ENCODE measurements around the gene SMTNL1. TPM values are rescaled to one million over a fixed set of nuclear protein-coding genes. Genes with fewer than 3 reads are reported as not detected.

Gene SMTNL1
- total RNA-seq, 1 donor from 2014 or later: not detected

DNA sequence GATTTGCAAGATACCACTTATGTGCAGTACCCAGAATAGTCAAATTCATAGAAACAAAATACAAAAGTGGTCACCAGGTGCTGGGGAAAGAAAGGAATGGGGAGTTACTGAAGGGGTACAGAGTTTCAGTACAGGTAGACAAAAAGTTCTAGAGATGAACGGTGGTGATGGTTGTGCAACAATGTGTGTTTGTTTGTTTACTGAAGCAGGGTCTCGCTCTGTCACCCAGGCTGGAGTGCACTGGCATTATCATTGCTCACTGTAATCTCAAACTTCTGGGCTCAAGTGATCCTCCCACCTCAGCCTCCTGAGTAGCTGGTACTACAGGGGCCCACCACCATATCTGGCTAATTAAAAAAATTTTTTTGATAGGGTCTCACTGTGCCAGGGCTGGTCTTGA is 18.0 kb downstream of the SMTNL1 start:
- Histone ChIP-seq H3K4me3 (no peak overlapping the region), H3K9me3 (replicated peaks) (no peaks in the 10 kb centered on the region), H3K27me3 (ENCODE audit: low read depth) (no peaks in the 10 kb centered on the region), H3K27ac (replicated peaks) (no peak overlapping the region), H3K4me1 (no peaks in the 10 kb centered on the region), H3K36me3 (peaks cover 87% of the 10 kb centered on the region)
- TF ChIP-seq, protein P1, sequence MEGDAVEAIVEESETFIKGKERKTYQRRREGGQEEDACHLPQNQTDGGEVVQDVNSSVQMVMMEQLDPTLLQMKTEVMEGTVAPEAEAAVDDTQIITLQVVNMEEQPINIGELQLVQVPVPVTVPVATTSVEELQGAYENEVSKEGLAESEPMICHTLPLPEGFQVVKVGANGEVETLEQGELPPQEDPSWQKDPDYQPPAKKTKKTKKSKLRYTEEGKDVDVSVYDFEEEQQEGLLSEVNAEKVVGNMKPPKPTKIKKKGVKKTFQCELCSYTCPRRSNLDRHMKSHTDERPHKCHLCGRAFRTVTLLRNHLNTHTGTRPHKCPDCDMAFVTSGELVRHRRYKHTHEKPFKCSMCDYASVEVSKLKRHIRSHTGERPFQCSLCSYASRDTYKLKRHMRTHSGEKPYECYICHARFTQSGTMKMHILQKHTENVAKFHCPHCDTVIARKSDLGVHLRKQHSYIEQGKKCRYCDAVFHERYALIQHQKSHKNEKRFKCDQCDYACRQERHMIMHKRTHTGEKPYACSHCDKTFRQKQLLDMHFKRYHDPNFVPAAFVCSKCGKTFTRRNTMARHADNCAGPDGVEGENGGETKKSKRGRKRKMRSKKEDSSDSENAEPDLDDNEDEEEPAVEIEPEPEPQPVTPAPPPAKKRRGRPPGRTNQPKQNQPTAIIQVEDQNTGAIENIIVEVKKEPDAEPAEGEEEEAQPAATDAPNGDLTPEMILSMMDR (IDR thresholded peaks at IDR 0.05; ENCODE audit: borderline replicate concordance): no peak
- intact Hi-C loops (cut with micrococcal nuclease): no loop called here
- no peak for DNase-seq

DNA sequence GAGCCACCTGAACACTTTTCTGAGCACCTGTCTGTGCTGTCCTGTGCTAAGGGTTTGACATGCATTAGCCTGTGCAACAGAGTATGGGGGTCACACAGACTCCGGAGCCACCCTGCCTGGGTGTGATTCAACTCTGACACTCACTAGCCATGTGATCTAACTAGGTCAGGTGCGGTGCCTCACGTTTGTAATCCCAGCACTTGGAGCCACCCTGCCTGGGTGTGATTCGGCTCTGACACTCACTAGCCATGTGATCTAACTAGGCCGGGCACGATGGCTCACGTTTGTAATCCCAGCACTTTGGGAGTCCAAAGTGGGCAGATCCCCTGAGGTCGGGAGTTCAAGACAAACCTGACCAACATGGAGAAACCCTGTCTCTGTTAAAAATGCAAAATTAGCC is 18.6 kb downstream of the SMTNL1 start:
- intact Hi-C loops (cut with micrococcal nuclease): no loop called here

DNA sequence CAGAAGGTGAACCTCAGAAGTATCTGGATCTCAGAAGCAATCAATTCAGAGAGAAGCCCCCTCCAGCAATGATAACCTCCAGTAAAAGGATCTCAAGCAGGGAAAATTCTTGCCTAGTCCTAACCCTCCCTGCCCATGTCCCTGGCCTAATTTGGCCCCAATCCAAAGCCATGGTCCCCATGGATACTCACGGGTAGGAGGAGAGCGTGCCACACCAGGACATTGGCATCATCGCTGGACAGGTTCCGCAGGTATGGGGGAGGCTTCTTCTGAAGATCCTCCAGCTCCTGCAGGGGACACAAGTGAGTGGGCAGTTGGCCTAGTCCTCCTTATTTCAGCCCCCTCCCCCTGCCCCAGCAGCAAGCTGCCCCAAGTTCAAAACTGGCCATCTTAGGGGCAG is 22.8 kb downstream of the SMTNL1 start:
- H3K27ac ChIP-seq (replicated peaks): no peak overlapping the region
- no peak for DNase-seq
- peaks cover 4% of the 10 kb centered on the region for H3K4me1 ChIP-seq
- H3K27me3 ChIP-seq (ENCODE audit: low read depth): no peaks in the 10 kb centered on the region
- H3K4me3 ChIP-seq: no peak overlapping the region
- intact Hi-C loops (cut with micrococcal nuclease): no loop called here
- H3K9me3 ChIP-seq (replicated peaks): no peaks in the 10 kb centered on the region
- peaks cover 44% of the 10 kb centered on the region for H3K36me3 ChIP-seq
- TF ChIP-seq, protein P1 (IDR thresholded peaks at IDR 0.05; ENCODE audit: borderline replicate concordance): no peak

More for the DNA sequence above, 18.6 kb downstream of the SMTNL1 start:
- Histone ChIP-seq H3K27ac (replicated peaks) (no peak overlapping the region), H3K9me3 (replicated peaks) (no peaks in the 10 kb centered on the region), H3K4me3 (no peak overlapping the region), H3K27me3 (ENCODE audit: low read depth) (no peaks in the 10 kb centered on the region), H3K36me3 (peaks cover 80% of the 10 kb centered on the region), H3K4me1 (no peaks in the 10 kb centered on the region)
- DNase-seq: no peak
- TF ChIP-seq, protein P1 (IDR thresholded peaks at IDR 0.05; ENCODE audit: borderline replicate concordance): no peak

DNA sequence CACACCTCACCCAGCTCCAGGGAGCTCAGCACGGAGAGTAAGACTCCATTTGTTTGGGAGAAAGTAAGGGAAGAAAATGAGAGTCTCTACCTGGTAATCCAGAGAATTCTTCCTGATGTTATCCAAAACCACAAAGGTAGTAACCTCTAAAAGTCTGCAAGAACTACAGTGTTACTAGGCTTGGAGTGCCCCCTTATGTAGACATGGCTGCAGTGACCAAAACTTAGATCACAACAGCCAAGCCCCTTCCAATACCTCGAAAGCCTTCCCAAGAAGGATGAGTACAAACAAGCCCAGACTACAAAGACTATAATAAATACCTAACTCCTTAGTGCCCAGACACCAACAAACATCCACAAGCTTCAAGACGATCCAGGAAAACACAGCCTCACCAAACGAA is 25.2 kb downstream of the SMTNL1 start:
- DNase-seq: no peak
- peaks cover 20% of the 10 kb centered on the region for H3K36me3 ChIP-seq
- H3K27ac ChIP-seq (replicated peaks): no peak overlapping the region
- H3K9me3 ChIP-seq (replicated peaks): no peaks in the 10 kb centered on the region
- H3K4me1 ChIP-seq: peaks cover 28% of the 10 kb centered on the region
- H3K4me3 ChIP-seq: no peak overlapping the region
- H3K27me3 ChIP-seq (ENCODE audit: low read depth): no peaks in the 10 kb centered on the region
- TF ChIP-seq, protein P1 (IDR thresholded peaks at IDR 0.05; ENCODE audit: borderline replicate concordance): no peak
- intact Hi-C loops (cut with micrococcal nuclease): no loop called here

DNA sequence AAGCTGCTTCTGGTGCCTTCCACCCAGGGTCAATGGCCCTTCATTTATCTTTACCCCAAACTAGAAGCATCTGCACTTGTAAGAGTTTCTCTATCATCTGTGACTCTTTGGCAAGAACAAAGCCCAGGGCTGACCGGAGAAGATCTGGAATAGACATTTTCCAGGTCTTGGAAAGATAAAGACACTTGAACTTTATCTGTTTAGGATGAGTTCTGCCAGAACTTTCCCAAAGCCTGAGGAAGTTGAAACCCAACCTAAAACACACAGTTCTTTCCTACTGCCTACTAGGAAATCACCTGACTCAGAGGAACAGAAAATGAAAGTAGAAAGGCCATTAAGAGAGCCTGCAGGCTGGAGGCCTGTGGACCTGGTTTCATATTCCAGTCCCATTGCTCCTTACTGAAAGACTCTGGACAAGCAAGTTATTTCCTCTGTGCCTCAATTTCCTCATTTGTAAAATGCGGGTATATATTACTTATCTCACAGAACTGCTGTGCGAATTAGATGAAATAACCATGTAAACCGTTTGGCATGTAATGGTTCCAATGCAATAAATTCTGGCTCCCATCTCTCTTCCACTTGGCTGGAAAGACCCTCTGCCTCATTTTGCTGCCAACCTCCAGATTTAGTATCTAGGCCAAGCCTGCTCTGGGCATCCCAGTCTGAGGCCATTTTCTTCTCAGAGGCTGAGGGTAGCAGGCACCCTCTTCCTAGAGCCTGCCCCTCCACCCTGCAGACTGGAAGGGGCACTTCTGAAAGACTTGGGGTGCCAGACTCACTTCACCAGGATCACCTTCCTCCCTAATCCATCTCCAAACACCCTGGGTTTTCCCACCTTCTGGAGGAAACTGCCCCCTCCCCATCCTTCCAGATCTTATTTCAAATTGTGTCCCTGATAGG is 28.9 kb downstream of the SMTNL1 start:
- H3K36me3 ChIP-seq: no peaks in the 10 kb centered on the region
- H3K4me1 ChIP-seq: peaks cover 40% of the 10 kb centered on the region
- TF ChIP-seq, protein P1 (IDR thresholded peaks at IDR 0.05; ENCODE audit: borderline replicate concordance): no peak
- peaks cover 8% of the 10 kb centered on the region for H3K27me3 ChIP-seq (ENCODE audit: low read depth)
- intact Hi-C loops (cut with micrococcal nuclease): loop anchor here (5.0 kb wide), 1 partner anchor 76 kb away; no protein-coding TSS in a partner anchor
- H3K4me3 ChIP-seq: peak overlapping the region; percentile 85
- H3K9me3 ChIP-seq (replicated peaks): no peaks in the 10 kb centered on the region
- peak overlapping the region; percentile 90 for H3K27ac ChIP-seq (replicated peaks)
- no peak for DNase-seq
